GM12891 (cell line): ENCODE results near the gene ITGBL1.

ENCODE experiments used
- DNase-seq: peaks from one replicate; pipeline ENCODE4 v3.0.0; 2011; ENCODE audit warnings: low spot score; ENCODE audit not compliant: insufficient read length
- FAIRE-seq: peaks from 2 replicates; lab custom pipeline; 2011; peaks lifted over from hg19 to GRCh38; lab: Jason Lieb, UNC
- PAX5 ChIP-seq: IDR thresholded peaks from 2 replicates; pipeline ENCODE4 v1.6.1; 2011; ENCODE audit warnings: low read length, moderate library complexity, mild to moderate bottlenecking; ENCODE audit not compliant: insufficient read depth, severe bottlenecking
- POLR2A ChIP-seq: IDR thresholded peaks from 2 replicates; pipeline ENCODE4 v1.6.1; 2011; ENCODE audit warnings: low read depth, low read length, control low read depth
- POLR2AphosphoS5 ChIP-seq: IDR thresholded peaks from 2 replicates; pipeline ENCODE4 v1.6.1; 2011; ENCODE audit warnings: low read depth, low read length, control low read depth
- POU2F2 ChIP-seq: IDR thresholded peaks from 2 replicates; pipeline ENCODE4 v1.6.1; 2011; ENCODE audit warnings: low read depth, mild to moderate bottlenecking, control low read depth, low read length, moderate library complexity
- SPI1 ChIP-seq: IDR thresholded peaks from 2 replicates; pipeline ENCODE4 v1.6.1; 2011; ENCODE audit warnings: low read depth, low read length, control low read depth
- TAF1 ChIP-seq: IDR thresholded peaks from 2 replicates; pipeline ENCODE4 v1.6.1; 2011; ENCODE audit warnings: low read depth, low read length, control low read depth

Gene ITGBL1

GRCh38 chr13:101576977-101577376 is 124.5 kb downstream of the ITGBL1 start:
- FAIRE-seq (no peak), DNase-seq (no peak)
- TF ChIP-seq PAX5 (no peak), POU2F2 (no peak), SPI1 (no peak), POLR2AphosphoS5 (no peak), POLR2A (no peak), TAF1 (no peak)

GRCh38 chr13:101579281-101579802 is 126.9 kb downstream of the ITGBL1 start:
- TF ChIP-seq POU2F2: no peak
- no peak for TF ChIP-seq PAX5
- TF ChIP-seq SPI1: no peak
- no peak for TF ChIP-seq POLR2AphosphoS5
- no peak for TF ChIP-seq TAF1
- TF ChIP-seq POLR2A: no peak
- FAIRE-seq (no peak), DNase-seq (no peak)

GRCh38 chr13:101584331-101584730 is 131.9 kb downstream of the ITGBL1 start:
- FAIRE-seq (no peak), DNase-seq (no peak)
- TF ChIP-seq POU2F2 (no peak), SPI1 (no peak), TAF1 (no peak), POLR2AphosphoS5 (no peak)

GRCh38 chr13:101590479-101590878 is 138.0 kb downstream of the ITGBL1 start:
- no peak for DNase-seq
- FAIRE-seq: no peak
- TF ChIP-seq POU2F2: no peak
- no peak for TF ChIP-seq PAX5
- no peak for TF ChIP-seq POLR2A
- no peak for TF ChIP-seq TAF1
- no peak for TF ChIP-seq SPI1
- no peak for TF ChIP-seq POLR2AphosphoS5

GRCh38 chr13:101594936-101595335 is 142.5 kb downstream of the ITGBL1 start:
- no peak for FAIRE-seq
- TF ChIP-seq TAF1 (no peak), POU2F2 (no peak), SPI1 (no peak), POLR2A (no peak), POLR2AphosphoS5 (no peak), PAX5 (no peak)
- DNase-seq: no peak

GRCh38 chr13:101596803-101597202 is 144.3 kb downstream of the ITGBL1 start:
- TF ChIP-seq TAF1: no peak
- DNase-seq (no peak), FAIRE-seq (no peak)

GRCh38 chr13:101611491-101612475 is 159.3 kb downstream of the ITGBL1 start:
- no peak for FAIRE-seq

GRCh38 chr13:101612735-101613134 is 160.3 kb downstream of the ITGBL1 start:
- FAIRE-seq (no peak), DNase-seq (no peak)
- no peak for TF ChIP-seq POLR2A
- TF ChIP-seq POU2F2: no peak
- no peak for TF ChIP-seq SPI1
- TF ChIP-seq POLR2AphosphoS5: no peak
- no peak for TF ChIP-seq PAX5
- no peak for TF ChIP-seq TAF1

More at GRCh38 chr13:101611491-101612475, 159.3 kb downstream of the ITGBL1 start:
- TF ChIP-seq POLR2A (no peak), PAX5 (no peak), TAF1 (no peak), POLR2AphosphoS5 (no peak), POU2F2 (no peak), SPI1 (no peak)
- DNase-seq: no peak

- no peak for FAIRE-seq
- no peak for DNase-seq
- no peak for TF ChIP-seq SPI1
- TF ChIP-seq POLR2A: no peak
- TF ChIP-seq PAX5: no peak
- TF ChIP-seq POU2F2: no peak
- no peak for TF ChIP-seq POLR2AphosphoS5
- no peak for TF ChIP-seq TAF1
Observed at GRCh38 chr13:101614491-101614890, 162.0 kb downstream of the ITGBL1 start.
